WTC11 (cell line): ENCODE measurements around the gene CLASP1. TPM values are rescaled to one million over a fixed set of nuclear protein-coding genes. Genes with fewer than 3 reads are reported as not detected.
"Not testable (repeated sequence)": the region's sequence is repeated elsewhere in the genome, so short reads cannot be mapped to it uniquely, and the experiment has no call there.

Source experiments
- ATAC-seq: fragments of 200-7000 bp; cut with Tn5 transposase; 2 replicates; pipeline ENCODE4 v1.10.0; 2021; ENCODE audit warnings: mild to moderate bottlenecking, moderate library complexity
- CTCF ChIA-PET: fragments of 300-600 bp; sonication (Branson Sonifier 250); formaldehyde crosslinking; loops from one replicate; lab custom pipeline; 2021; ENCODE audit warnings: antibody characterized with exemption; lab: Charles Lee
- POLR2A ChIA-PET: fragments of 350-600 bp; sonication (Branson Sonifier 250); formaldehyde crosslinking; loops from one replicate; lab custom pipeline; 2021; ENCODE audit warnings: antibody characterized with exemption; lab: Charles Lee
- DNase-seq: peaks from one replicate; pipeline ENCODE4 v3.0.0; 2021; ENCODE audit warnings: low spot score
- H3K27ac Mint-ChIP-seq: 2 replicates; pipeline ENCODE4 v1.8.0; 2021; ENCODE audit warnings: mixed read lengths
- H3K27me3 Mint-ChIP-seq: 2 replicates; pipeline ENCODE4 v1.8.0; 2021; ENCODE audit warnings: low read depth, mild to moderate bottlenecking, moderate library complexity, mixed read lengths
- H3K36me3 Mint-ChIP-seq: 2 replicates; pipeline ENCODE4 v1.8.0; 2021; ENCODE audit warnings: mixed read lengths
- H3K4me1 Mint-ChIP-seq: 2 replicates; pipeline ENCODE4 v1.8.0; 2022; ENCODE audit warnings: mixed read lengths
- H3K4me3 Mint-ChIP-seq: 2 replicates; pipeline ENCODE4 v1.8.0; 2021; ENCODE audit warnings: mild to moderate bottlenecking, moderate library complexity, mixed read lengths
- H3K9me3 Mint-ChIP-seq: 2 replicates; pipeline ENCODE4 v1.8.0; 2021; ENCODE audit warnings: mixed read lengths
- ATF1 ChIP-seq: sonication (generic); formaldehyde crosslinking; IDR thresholded peaks from 2 replicates; pipeline ENCODE4 v1.8.1; 2023; ENCODE audit warnings: mild to moderate bottlenecking, moderate library complexity, missing genetic modification reagents
- CTCF ChIP-seq: fragments of 200-600 bp; IDR thresholded peaks from 2 replicates; pipeline ENCODE4 v1.8.0; 2022; ENCODE audit warnings: antibody characterized with exemption
- FOXJ3 ChIP-seq: sonication (generic); formaldehyde crosslinking; IDR thresholded peaks from 2 replicates; pipeline ENCODE4 v1.9.0; 2021; ENCODE audit warnings: missing genetic modification reagents, mild to moderate bottlenecking, borderline replicate concordance
- GABPB1 ChIP-seq: sonication (generic); formaldehyde crosslinking; IDR thresholded peaks from 2 replicates; pipeline ENCODE4 v1.8.1; 2023; ENCODE audit warnings: mild to moderate bottlenecking, missing genetic modification reagents
- MYBL2 ChIP-seq: sonication (generic); formaldehyde crosslinking; IDR thresholded peaks from 2 replicates; pipeline ENCODE4 v1.8.1; 2023; ENCODE audit warnings: mild to moderate bottlenecking, moderate library complexity, missing genetic modification reagents
- NR2C2 ChIP-seq: sonication (generic); formaldehyde crosslinking; IDR thresholded peaks from 2 replicates; pipeline ENCODE4 v1.8.0; 2022; ENCODE audit warnings: mild to moderate bottlenecking, missing genetic modification reagents
- PREB ChIP-seq: sonication (generic); formaldehyde crosslinking; IDR thresholded peaks from 2 replicates; pipeline ENCODE4 v1.8.1; 2022; ENCODE audit warnings: mild to moderate bottlenecking, missing genetic modification reagents, moderate library complexity, borderline replicate concordance
- TCF7 ChIP-seq: sonication (generic); formaldehyde crosslinking; IDR thresholded peaks from 2 replicates; pipeline ENCODE4 v1.8.0; 2022; ENCODE audit warnings: mild to moderate bottlenecking, low read depth, missing genetic modification reagents, moderate library complexity
- ZNF232 ChIP-seq: sonication (generic); formaldehyde crosslinking; IDR thresholded peaks from 2 replicates; pipeline ENCODE4 v1.8.0; 2022; ENCODE audit warnings: mild to moderate bottlenecking, missing genetic modification reagents
- ZNF423 ChIP-seq: fragments of 250-450 bp; sonication (Bioruptor Pico); IDR thresholded peaks from 2 replicates; pipeline ENCODE4 v2.1.2; 2022; ENCODE audit warnings: mild to moderate bottlenecking, moderate library complexity
- ZNF425 ChIP-seq: fragments of 250-450 bp; sonication (Bioruptor Pico); conservative IDR thresholded peaks from 2 replicates; pipeline ENCODE4 v1.9.0; 2021; ENCODE audit warnings: mild to moderate bottlenecking
- total RNA-seq: library from RNA; stranded (reverse); gene quantifications from 3 replicates; pipeline ENCODE4 v1.2.3, GENCODE V29; 2021
- TF ChIP-seq, protein P1 (sequence below): sonication (generic); formaldehyde crosslinking; IDR thresholded peaks from 2 replicates; pipeline ENCODE4 v1.8.1; 2022; ENCODE audit warnings: low read depth, mild to moderate bottlenecking, moderate library complexity, missing genetic modification reagents, borderline replicate concordance
- TF ChIP-seq, protein P2 (sequence below): sonication (generic); formaldehyde crosslinking; IDR thresholded peaks from 2 replicates; pipeline ENCODE4 v1.8.0; 2023; ENCODE audit warnings: missing genetic modification reagents
- TF ChIP-seq, protein P3 (sequence below): sonication (generic); formaldehyde crosslinking; IDR thresholded peaks from 2 replicates; pipeline ENCODE4 v1.8.0; 2023; ENCODE audit warnings: mild to moderate bottlenecking, missing genetic modification reagents
- TF ChIP-seq, protein P4 (sequence below): sonication (generic); formaldehyde crosslinking; IDR thresholded peaks from 2 replicates; pipeline ENCODE4 v1.8.1; 2022; ENCODE audit warnings: mild to moderate bottlenecking, moderate library complexity, missing genetic modification reagents
- TF ChIP-seq, protein P5 (sequence below): sonication (generic); formaldehyde crosslinking; IDR thresholded peaks from 2 replicates; pipeline ENCODE4 v1.8.1; 2023; ENCODE audit warnings: mild to moderate bottlenecking, missing genetic modification reagents, borderline replicate concordance

The CLASP1 gene
- total RNA-seq, 1 experiment from 2014 or later = 50.0 TPM

DNA sequence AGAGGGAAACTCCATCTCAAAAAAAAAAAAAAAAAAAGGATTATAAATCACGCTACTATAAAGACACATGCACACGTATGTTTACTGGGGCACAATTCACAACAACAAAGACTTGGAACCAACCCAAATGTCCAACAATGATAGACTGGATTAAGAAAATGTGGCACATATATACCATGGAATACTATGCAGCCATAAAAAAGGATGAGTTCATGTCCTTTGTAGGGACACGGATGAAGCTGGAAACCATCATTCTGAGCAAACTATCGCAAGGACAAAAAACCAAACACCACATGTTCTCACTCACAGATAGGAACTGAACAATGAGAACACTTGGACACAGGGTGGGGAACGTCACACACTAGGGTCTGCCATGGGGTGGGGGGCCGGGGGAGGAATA is 9.4 kb downstream of the CLASP1 start:
- ATAC-seq, DNase-seq, H3K4me1 Mint-ChIP-seq, CTCF ChIA-PET, H3K27me3 Mint-ChIP-seq, H3K27ac Mint-ChIP-seq, H3K4me3 Mint-ChIP-seq: not testable (repeated sequence)
- Mint-ChIP-seq H3K9me3 (peaks cover 25% of the 10 kb centered on the region), H3K36me3 (peaks cover 32% of the 10 kb centered on the region)
- POLR2A ChIA-PET = interaction anchor here (1.6 kb wide), 1 partner anchor 10 kb away, joined by 8 read pairs; the partner anchor contains the start of gene CLASP1

GRCh38 chr2:121638333-121638732 is 10.9 kb downstream of the CLASP1 start:
- Mint-ChIP-seq H3K4me3 (no peak overlapping the region), H3K9me3 (peaks cover 25% of the 10 kb centered on the region), H3K27me3 (no peaks in the 10 kb centered on the region), H3K4me1 (no peaks in the 10 kb centered on the region), H3K36me3 (peaks cover 32% of the 10 kb centered on the region), H3K27ac (no peak overlapping the region)
- POLR2A ChIA-PET = no interaction called here
- DNase-seq = no peak
- TF ChIP-seq MYBL2 (CRISPR knock-in tag) (no peak), GABPB1 (peak; percentile 78)
- CTCF ChIA-PET = no interaction called here
- ATAC-seq = no peak

DNA sequence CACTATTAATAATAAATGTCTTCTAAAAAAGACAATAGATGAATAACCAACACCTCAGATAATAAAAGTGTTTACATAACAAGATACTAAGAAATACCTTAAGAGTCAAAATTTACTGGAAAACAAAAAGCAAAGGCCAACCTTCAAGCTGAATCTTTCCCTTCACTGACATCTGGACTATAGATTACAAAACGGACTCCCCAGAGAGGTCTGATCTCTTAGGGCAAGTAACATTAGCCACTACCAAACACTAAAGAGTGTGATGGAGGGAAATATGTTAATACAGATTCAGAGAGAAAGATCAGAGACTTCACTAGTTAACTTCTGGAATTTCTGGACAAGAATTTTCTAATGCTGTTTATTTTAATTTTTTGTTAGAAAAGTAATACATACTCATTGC is 13.9 kb downstream of the CLASP1 start:
- Mint-ChIP-seq H3K36me3 (peaks cover 28% of the 10 kb centered on the region), H3K9me3 (peaks cover 25% of the 10 kb centered on the region), H3K4me1 (no peaks in the 10 kb centered on the region), H3K27me3 (no peaks in the 10 kb centered on the region), H3K4me3 (no peak overlapping the region), H3K27ac (no peak overlapping the region)
- ChIA-PET POLR2A (interaction anchor here (0.6 kb wide), 1 partner anchor 18 kb away, joined by 3 read pairs; no protein-coding TSS in a partner anchor), CTCF (no interaction called here)
- TF ChIP-seq ATF1 (CRISPR knock-in tag) = no peak
- no peak for TF ChIP-seq ZNF232 (CRISPR knock-in tag)
- TF ChIP-seq, protein P1, sequence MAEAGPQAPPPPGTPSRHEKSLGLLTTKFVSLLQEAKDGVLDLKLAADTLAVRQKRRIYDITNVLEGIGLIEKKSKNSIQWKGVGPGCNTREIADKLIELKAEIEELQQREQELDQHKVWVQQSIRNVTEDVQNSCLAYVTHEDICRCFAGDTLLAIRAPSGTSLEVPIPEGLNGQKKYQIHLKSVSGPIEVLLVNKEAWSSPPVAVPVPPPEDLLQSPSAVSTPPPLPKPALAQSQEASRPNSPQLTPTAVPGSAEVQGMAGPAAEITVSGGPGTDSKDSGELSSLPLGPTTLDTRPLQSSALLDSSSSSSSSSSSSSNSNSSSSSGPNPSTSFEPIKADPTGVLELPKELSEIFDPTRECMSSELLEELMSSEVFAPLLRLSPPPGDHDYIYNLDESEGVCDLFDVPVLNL (CRISPR knock-in tag) = no peak
- TF ChIP-seq, protein P2, sequence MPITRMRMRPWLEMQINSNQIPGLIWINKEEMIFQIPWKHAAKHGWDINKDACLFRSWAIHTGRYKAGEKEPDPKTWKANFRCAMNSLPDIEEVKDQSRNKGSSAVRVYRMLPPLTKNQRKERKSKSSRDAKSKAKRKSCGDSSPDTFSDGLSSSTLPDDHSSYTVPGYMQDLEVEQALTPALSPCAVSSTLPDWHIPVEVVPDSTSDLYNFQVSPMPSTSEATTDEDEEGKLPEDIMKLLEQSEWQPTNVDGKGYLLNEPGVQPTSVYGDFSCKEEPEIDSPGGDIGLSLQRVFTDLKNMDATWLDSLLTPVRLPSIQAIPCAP (CRISPR knock-in tag) = no peak
- TF ChIP-seq, protein P3, sequence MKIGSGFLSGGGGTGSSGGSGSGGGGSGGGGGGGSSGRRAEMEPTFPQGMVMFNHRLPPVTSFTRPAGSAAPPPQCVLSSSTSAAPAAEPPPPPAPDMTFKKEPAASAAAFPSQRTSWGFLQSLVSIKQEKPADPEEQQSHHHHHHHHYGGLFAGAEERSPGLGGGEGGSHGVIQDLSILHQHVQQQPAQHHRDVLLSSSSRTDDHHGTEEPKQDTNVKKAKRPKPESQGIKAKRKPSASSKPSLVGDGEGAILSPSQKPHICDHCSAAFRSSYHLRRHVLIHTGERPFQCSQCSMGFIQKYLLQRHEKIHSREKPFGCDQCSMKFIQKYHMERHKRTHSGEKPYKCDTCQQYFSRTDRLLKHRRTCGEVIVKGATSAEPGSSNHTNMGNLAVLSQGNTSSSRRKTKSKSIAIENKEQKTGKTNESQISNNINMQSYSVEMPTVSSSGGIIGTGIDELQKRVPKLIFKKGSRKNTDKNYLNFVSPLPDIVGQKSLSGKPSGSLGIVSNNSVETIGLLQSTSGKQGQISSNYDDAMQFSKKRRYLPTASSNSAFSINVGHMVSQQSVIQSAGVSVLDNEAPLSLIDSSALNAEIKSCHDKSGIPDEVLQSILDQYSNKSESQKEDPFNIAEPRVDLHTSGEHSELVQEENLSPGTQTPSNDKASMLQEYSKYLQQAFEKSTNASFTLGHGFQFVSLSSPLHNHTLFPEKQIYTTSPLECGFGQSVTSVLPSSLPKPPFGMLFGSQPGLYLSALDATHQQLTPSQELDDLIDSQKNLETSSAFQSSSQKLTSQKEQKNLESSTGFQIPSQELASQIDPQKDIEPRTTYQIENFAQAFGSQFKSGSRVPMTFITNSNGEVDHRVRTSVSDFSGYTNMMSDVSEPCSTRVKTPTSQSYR (CRISPR knock-in tag) = no peak
- TF ChIP-seq TCF7 (CRISPR knock-in tag) = no peak
- TF ChIP-seq FOXJ3 (CRISPR knock-in tag) = no peak
- TF ChIP-seq NR2C2 (CRISPR knock-in tag) = no peak
- TF ChIP-seq PREB (CRISPR knock-in tag) = no peak
- TF ChIP-seq, protein P4, sequence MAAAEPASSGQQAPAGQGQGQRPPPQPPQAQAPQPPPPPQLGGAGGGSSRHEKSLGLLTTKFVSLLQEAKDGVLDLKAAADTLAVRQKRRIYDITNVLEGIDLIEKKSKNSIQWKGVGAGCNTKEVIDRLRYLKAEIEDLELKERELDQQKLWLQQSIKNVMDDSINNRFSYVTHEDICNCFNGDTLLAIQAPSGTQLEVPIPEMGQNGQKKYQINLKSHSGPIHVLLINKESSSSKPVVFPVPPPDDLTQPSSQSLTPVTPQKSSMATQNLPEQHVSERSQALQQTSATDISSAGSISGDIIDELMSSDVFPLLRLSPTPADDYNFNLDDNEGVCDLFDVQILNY (CRISPR knock-in tag) = no peak
- no peak for TF ChIP-seq ZNF425 (CRISPR knock-in tag)
- TF ChIP-seq, protein P5, sequence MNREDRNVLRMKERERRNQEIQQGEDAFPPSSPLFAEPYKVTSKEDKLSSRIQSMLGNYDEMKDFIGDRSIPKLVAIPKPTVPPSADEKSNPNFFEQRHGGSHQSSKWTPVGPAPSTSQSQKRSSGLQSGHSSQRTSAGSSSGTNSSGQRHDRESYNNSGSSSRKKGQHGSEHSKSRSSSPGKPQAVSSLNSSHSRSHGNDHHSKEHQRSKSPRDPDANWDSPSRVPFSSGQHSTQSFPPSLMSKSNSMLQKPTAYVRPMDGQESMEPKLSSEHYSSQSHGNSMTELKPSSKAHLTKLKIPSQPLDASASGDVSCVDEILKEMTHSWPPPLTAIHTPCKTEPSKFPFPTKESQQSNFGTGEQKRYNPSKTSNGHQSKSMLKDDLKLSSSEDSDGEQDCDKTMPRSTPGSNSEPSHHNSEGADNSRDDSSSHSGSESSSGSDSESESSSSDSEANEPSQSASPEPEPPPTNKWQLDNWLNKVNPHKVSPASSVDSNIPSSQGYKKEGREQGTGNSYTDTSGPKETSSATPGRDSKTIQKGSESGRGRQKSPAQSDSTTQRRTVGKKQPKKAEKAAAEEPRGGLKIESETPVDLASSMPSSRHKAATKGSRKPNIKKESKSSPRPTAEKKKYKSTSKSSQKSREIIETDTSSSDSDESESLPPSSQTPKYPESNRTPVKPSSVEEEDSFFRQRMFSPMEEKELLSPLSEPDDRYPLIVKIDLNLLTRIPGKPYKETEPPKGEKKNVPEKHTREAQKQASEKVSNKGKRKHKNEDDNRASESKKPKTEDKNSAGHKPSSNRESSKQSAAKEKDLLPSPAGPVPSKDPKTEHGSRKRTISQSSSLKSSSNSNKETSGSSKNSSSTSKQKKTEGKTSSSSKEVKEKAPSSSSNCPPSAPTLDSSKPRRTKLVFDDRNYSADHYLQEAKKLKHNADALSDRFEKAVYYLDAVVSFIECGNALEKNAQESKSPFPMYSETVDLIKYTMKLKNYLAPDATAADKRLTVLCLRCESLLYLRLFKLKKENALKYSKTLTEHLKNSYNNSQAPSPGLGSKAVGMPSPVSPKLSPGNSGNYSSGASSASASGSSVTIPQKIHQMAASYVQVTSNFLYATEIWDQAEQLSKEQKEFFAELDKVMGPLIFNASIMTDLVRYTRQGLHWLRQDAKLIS (CRISPR knock-in tag) = no peak
- TF ChIP-seq ZNF423 (CRISPR knock-in tag) = no peak
- TF ChIP-seq CTCF = no peak
- ATAC-seq = no peak
- no peak for DNase-seq
